GM12874 (cell line): ENCODE results near the gene NATD1.

ENCODE experiments used
- TF ChIP-seq, protein P1 (sequence below): IDR thresholded peaks from 2 replicates; pipeline ENCODE4 v1.5.1; 2011; ENCODE audit warnings: low read depth, mild to moderate bottlenecking, control low read depth, low read length, moderate library complexity; ENCODE audit not compliant: insufficient read depth

NATD1 gene

DNA sequence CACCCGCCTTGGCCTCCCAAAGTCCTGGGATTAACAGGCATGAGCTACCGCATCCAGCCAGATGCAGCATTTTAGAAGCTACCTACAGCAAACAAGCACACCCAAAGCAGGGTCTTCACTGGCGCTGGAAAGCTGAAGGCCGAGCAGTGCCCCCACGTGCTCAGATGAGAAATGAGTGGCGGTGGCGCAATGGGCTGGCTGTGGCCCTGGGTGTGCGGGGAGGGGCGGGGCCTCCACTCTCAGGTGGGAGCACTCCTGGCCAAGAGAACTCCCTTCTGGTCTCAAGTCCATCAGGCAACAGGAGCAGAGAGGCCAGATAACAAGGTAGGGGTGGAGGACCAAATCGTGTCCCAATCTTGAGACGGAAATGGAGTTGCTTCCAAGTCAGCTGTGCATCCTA, 51.3 kb downstream of the NATD1 start:
- TF ChIP-seq, protein P1, sequence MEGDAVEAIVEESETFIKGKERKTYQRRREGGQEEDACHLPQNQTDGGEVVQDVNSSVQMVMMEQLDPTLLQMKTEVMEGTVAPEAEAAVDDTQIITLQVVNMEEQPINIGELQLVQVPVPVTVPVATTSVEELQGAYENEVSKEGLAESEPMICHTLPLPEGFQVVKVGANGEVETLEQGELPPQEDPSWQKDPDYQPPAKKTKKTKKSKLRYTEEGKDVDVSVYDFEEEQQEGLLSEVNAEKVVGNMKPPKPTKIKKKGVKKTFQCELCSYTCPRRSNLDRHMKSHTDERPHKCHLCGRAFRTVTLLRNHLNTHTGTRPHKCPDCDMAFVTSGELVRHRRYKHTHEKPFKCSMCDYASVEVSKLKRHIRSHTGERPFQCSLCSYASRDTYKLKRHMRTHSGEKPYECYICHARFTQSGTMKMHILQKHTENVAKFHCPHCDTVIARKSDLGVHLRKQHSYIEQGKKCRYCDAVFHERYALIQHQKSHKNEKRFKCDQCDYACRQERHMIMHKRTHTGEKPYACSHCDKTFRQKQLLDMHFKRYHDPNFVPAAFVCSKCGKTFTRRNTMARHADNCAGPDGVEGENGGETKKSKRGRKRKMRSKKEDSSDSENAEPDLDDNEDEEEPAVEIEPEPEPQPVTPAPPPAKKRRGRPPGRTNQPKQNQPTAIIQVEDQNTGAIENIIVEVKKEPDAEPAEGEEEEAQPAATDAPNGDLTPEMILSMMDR: no peak

GRCh38 chr17:21201298-21201595, 52.0 kb downstream of the NATD1 start:
- TF ChIP-seq, protein P1: no peak

DNA sequence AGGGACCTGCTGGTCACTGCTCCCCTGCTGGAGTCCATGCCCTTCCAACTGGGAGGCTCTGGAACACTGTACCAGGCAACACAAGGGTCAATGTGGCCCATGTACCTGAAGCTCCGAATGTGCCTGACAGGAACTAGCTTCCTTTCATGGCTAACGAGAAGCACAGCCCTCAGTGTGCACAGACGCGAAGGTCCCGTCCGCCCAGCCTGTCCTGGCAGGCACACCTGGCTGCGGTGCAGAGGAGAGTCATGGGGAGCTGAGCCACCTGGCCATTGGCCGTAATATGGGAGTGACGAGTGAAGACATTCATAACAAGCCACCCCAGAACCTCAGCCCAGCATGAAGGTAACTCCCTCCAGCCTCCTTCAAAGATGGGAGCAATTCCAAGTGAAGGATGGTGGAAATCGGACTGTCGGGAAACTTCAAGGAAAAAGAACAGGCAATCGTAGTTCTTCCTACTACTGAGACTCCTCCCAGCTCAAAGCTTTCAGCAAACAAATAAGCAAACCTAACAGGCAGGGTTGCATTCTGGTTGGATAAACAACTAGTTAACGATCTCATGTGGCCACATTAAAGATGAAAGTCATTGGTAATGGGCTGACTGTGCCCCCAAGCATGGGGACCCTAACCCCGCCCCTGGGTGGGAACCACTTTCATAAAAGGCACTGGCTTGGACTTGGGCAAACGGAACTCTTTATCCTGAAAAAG, 52.5 kb downstream of the NATD1 start:
- TF ChIP-seq, protein P1: no peak

- TF ChIP-seq, protein P1: no peak
Observed at GRCh38 chr17:21199856-21200255, 53.4 kb downstream of the NATD1 start.

GRCh38 chr17:21199311-21199710, 53.9 kb downstream of the NATD1 start:
- TF ChIP-seq, protein P1: no peak

DNA sequence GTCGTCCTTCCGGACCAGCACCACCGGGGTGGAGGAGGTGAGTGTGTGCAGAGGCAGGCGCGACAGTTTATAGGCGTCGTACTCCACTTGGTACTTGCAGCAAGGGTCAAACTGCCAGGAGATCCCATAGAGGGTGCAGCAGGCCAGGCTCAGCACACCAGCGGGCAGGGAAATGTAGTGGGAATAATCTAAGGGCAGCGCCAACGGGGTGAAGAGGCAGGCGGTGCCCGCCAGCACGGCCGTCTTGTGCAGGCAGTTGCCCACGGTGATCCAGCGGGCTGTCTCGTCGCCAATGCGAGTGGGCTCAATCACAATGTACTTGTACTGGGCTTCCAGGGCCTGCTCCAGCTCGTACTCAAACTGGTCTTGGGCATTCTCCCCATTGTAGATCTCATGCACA, 54.8 kb downstream of the NATD1 start:
- TF ChIP-seq, protein P1: no peak

DNA sequence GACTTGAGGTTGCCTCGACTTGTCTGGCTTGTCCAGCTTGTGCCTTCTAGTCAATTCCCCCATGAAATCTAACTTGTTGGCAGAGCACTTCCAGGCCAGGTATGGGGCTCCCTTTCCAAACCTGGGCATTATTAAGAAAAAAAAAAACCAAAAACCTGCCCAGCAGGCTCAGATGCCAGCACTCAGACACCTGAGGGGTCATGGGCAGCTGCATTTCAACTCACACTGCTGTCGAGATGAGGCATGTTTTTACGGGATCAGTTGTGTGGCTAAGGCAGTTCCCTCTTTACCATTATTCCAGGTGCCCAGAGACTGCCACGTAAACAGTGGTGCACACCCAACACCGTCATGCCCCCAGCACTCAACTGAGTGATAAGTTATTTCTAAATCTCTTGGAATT, 57.1 kb downstream of the NATD1 start:
- TF ChIP-seq, protein P1: no peak
